GM23338 (cell line): Measurements from ENCODE around the gene COL26A1.

Experiments used
- CREB1 ChIP-seq: fragments of 250-450 bp; sonication (Bioruptor Pico); IDR thresholded peaks from 2 replicates; pipeline ENCODE4 v1.5.0; 2020; ENCODE audit warnings: low read depth, mild to moderate bottlenecking, moderate library complexity
- CTCF ChIP-seq, 2 experiments: fragments of 200-600 bp in 1 of 2; sonication (generic) in 1 of 2; conservative IDR thresholded peaks; 2 replicates each; pipeline versions ENCODE4 v1.5.1 to v1.6.1; 2016 to 2017; ENCODE audit warnings: antibody characterized with exemption in 2 of 2, low read depth in 2 of 2, mild to moderate bottlenecking in 2 of 2, moderate library complexity in 1 of 2
- ETS1 ChIP-seq: IDR thresholded peaks from 2 replicates; pipeline ENCODE4 v1.6.1; 2016; ENCODE audit warnings: antibody characterized with exemption
- EZH2 ChIP-seq: fragments of 200-600 bp; sonication (generic); IDR thresholded peaks from one replicate; pipeline ENCODE4 v1.8.0; 2017; ENCODE audit warnings: antibody characterized with exemption, mild to moderate bottlenecking, low read depth; ENCODE audit not compliant: unreplicated experiment
- EZH2phosphoT487 ChIP-seq: fragments of 200-600 bp; sonication (generic); IDR thresholded peaks from one replicate; pipeline ENCODE4 v1.8.1; 2018; ENCODE audit warnings: antibody characterized with exemption; ENCODE audit not compliant: unreplicated experiment
- JUNB ChIP-seq: IDR thresholded peaks from one replicate; pipeline ENCODE4 v1.6.1; 2016; ENCODE audit warnings: antibody characterized with exemption; ENCODE audit not compliant: unreplicated experiment
- POLR2AphosphoS5 ChIP-seq: IDR thresholded peaks from 2 replicates; pipeline ENCODE4 v1.6.1; 2016; ENCODE audit warnings: antibody characterized with exemption, low read depth
- REST ChIP-seq: IDR thresholded peaks from one replicate; pipeline ENCODE4 v1.6.1; 2018; ENCODE audit warnings: antibody characterized with exemption; ENCODE audit not compliant: unreplicated experiment
- STAT1 ChIP-seq: IDR thresholded peaks from one replicate; pipeline ENCODE4 v1.6.1; 2016; ENCODE audit warnings: antibody characterized with exemption; ENCODE audit not compliant: unreplicated experiment
- ZNF331 ChIP-seq: fragments of 250-450 bp; sonication (Bioruptor Pico); IDR thresholded peaks from 2 replicates; pipeline ENCODE4 v1.5.0; 2020; ENCODE audit warnings: low read depth, mild to moderate bottlenecking, moderate library complexity

GRCh38 chr7:101352920-101353308 is 9.8 kb upstream of the COL26A1 start:
- TF ChIP-seq EZH2: no peak
- TF ChIP-seq CTCF (conservative IDR thresholded peaks at IDR 0.05; ENCODE audit: low read depth in 2 of 2): no peak
- no peak for TF ChIP-seq JUNB
- TF ChIP-seq EZH2phosphoT487: no peak
- no peak for TF ChIP-seq POLR2AphosphoS5
- TF ChIP-seq REST: no peak
- no peak for TF ChIP-seq ZNF331 (CRISPR knock-in tag)
- TF ChIP-seq ETS1: no peak
- TF ChIP-seq CREB1 (CRISPR knock-in tag): no peak
- TF ChIP-seq STAT1: no peak
